ENCODE measurements around the gene AIP.

Gene AIP

DNA sequence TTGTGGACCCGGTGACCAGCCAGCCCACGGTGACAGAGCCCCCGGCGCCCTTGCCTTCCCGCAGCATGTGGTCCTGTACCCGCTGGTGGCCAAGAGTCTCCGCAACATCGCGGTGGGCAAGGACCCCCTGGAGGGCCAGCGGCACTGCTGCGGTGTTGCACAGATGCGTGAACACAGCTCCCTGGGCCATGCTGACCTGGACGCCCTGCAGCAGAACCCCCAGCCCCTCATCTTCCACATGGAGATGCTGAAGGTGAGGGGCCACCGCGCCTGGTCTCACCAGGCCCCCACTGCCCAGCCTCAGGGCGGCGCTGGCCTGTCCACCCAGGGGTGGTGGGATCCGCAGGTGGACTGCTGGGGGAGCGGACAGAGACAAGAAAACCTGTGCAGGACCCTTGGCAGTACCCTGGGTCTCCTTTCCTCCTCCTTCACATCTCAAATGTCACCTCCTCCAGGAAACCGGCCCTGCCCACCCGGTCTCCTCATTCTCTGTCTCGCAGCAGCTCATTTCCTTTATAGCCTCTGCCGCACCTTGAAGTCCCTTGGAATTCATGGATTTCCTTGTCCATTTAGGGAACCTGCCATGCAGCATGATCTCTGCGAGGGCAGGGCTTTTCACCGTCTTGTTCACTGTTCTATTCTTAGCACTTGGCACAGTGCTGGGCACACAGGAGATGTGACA, 6.5 kb downstream of the AIP start:
- DNase-seq (ENCODE audit: low read depth): no peak
- TF ChIP-seq, protein P1, sequence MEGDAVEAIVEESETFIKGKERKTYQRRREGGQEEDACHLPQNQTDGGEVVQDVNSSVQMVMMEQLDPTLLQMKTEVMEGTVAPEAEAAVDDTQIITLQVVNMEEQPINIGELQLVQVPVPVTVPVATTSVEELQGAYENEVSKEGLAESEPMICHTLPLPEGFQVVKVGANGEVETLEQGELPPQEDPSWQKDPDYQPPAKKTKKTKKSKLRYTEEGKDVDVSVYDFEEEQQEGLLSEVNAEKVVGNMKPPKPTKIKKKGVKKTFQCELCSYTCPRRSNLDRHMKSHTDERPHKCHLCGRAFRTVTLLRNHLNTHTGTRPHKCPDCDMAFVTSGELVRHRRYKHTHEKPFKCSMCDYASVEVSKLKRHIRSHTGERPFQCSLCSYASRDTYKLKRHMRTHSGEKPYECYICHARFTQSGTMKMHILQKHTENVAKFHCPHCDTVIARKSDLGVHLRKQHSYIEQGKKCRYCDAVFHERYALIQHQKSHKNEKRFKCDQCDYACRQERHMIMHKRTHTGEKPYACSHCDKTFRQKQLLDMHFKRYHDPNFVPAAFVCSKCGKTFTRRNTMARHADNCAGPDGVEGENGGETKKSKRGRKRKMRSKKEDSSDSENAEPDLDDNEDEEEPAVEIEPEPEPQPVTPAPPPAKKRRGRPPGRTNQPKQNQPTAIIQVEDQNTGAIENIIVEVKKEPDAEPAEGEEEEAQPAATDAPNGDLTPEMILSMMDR (conservative IDR thresholded peaks at IDR 0.05; ENCODE audit: low read length): no peak
- H3K4me3 ChIP-seq (ENCODE audit: low read length): no peak overlapping the region

DNA sequence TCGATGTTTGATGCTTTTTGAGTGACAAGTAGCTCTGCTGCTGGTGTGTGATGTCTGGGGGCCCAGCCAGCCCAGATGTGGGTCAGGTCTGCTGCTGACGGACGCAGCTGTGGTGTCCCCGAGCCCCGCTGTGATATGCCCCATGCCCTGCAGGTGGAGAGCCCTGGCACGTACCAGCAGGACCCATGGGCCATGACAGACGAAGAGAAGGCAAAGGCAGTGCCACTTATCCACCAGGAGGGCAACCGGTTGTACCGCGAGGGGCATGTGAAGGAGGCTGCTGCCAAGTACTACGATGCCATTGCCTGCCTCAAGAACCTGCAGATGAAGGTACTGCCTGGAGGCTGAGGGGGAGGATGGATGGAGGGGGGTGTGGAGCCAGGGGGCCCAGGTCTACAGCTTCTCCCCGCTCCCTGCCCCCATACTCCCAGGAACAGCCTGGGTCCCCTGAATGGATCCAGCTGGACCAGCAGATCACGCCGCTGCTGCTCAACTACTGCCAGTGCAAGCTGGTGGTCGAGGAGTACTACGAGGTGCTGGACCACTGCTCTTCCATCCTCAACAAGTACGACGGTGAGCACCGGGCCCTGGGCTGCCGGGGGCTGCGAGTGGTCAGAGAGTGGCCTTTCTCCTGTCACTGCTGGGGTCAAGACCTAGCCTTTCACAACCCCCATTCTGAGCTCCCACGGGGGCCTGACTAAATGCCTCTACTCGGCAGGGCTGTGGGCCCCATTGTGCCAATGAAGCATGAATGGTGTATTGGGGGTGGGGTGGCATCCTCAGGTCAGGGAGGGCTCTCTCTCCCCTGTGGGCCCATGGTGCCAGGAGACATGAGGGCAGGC, 7.3 kb downstream of the AIP start:
- TF ChIP-seq, protein P1 (conservative IDR thresholded peaks at IDR 0.05; ENCODE audit: low read length): no peak

DNA sequence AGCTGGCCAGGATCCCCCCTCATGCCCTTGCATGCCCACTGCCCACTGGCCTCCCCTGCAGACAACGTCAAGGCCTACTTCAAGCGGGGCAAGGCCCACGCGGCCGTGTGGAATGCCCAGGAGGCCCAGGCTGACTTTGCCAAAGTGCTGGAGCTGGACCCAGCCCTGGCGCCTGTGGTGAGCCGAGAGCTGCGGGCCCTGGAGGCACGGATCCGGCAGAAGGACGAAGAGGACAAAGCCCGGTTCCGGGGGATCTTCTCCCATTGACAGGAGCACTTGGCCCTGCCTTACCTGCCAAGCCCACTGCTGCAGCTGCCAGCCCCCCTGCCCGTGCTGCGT, 7.9 kb downstream of the AIP start:
- TF ChIP-seq, protein P1 (conservative IDR thresholded peaks at IDR 0.05; ENCODE audit: low read length): no peak
- no peak for DNase-seq (ENCODE audit: low read depth)
- no peak overlapping the region for H3K4me3 ChIP-seq (ENCODE audit: low read length)

More for the DNA sequence above, 7.3 kb downstream of the AIP start:
- no peak for DNase-seq (ENCODE audit: low read depth)
- no peak overlapping the region for H3K4me3 ChIP-seq (ENCODE audit: low read length)

DNA sequence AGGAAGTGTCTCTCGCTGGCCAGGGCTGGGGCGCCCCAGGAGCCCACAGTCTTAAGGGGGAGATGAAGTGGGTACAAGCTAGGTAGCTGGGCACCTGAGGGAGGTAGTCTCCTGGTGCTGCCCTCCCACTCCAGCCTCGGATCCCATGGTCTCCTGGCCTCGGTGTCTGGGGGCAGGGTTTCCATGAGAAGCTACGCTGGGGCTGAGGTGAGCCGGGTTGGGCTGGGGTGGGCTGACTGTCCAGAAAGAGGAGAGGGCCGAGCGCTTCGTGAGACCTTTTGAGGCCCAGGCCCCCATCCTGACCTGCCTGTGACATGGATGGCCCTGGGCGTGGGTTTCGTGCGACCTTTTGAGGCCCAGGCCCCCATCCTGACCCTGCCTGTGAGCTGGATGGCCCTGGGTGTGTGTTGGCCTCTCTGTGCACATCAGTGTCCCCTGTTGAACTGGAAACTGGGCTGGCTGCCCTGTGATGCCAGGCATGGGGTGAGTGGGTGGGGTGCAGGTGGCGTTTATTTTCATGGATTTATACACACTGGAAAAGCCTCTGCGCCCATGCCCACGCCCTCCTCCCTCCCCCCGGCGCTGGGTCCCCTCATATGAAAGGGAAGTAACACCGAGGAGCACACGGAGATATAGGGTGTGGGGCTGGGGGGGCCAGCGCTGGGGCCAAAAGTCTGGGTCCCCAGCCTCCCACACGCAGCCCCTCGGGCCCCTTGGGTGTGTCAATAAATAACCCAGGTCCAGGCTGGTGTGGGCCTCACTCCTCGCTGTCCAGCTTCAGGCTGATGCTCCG, 8.6 kb downstream of the AIP start:
- no peak overlapping the region for H3K4me3 ChIP-seq (ENCODE audit: low read length)
- DNase-seq (ENCODE audit: low read depth): no peak
- TF ChIP-seq, protein P1 (conservative IDR thresholded peaks at IDR 0.05; ENCODE audit: low read length): no peak

DNA sequence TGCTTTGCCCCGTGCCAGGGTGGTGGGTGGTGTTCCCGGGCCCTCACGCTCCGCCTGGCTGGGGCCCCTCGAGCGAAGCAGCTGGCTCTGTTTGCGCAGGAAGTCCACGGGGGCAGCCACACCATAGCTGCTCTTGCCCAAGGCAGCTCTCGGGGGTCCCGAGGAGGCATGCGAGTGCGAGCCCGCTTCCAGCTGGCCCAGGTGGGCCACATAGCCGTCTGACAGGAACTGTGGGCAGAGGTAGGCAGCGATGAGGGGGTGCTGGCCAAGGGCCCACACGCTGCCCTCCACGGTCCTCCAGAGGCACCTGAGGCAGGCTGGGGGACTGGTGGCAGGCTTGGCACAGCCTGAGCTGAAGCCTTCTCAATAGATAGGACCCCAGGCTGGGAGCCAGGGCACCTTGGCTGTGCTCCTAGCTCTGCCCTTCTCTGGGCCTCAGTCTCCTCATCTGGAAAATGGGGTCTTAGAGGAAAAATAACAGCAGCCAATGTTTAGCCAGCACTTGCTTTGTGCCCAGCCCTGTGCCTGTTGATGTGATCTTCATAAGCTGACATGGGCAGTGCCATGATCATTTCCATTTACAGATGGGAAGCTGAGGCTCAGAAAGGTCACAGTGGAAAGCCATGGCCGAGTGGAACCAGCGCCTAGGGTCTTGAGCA, 9.4 kb downstream of the AIP start:
- TF ChIP-seq, protein P1 (conservative IDR thresholded peaks at IDR 0.05; ENCODE audit: low read length): no peak
- no peak overlapping the region for H3K4me3 ChIP-seq (ENCODE audit: low read length)
- DNase-seq (ENCODE audit: low read depth): no peak

DNA sequence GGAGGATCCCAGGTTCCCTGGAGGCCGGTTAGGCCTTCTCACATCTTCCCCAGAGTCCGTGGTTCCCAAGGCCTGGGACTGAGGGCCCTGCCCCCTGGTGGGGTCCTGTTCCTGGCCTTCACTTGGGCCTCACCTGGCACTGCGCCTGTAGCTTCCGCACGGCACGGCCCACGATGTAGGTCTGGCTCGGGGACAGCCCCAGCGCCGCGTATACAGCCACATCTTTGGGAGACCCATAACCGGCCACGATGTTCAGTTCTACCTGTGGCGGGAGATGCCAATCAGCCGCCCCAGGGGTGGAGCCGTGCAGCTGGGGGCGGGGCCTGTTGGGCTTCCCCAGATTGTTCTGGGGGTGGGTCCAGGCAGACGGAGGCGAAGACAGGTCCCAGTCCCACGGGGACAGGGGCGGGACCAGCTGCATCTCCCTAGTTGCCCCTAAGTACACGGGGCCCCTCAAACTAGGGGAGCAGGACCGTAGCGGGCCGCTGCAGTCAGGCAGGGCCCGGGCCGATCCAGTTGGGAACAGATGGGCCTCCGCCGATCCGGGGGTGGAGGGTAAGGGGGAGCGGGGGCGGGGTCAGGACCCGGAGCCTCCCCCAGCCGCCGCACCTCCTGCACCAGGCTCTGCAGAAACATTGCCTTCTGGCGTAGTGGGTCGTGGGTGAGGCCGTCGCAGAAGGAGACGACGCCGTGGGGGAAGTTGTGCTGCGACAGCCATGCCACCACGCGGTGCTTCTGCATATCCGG, 10.1 kb downstream of the AIP start:
- no peak overlapping the region for H3K4me3 ChIP-seq (ENCODE audit: low read length)
- DNase-seq (ENCODE audit: low read depth): no peak
- TF ChIP-seq, protein P1 (conservative IDR thresholded peaks at IDR 0.05; ENCODE audit: low read length): no peak
